ENCODE results near the gene CISH.

The CISH gene

GRCh38 chr3:50639055-50639494 lies 27.5 kb upstream of the CISH start:
- no peak for DNase-seq (ENCODE audit: low read depth)
- no peak for TF ChIP-seq CTCF (conservative IDR thresholded peaks at IDR 0.05; ENCODE audit: low read depth, low read length)
- no peak overlapping the region for H3K4me3 ChIP-seq (ENCODE audit: low read length)

GRCh38 chr3:50637945-50638344 lies 26.4 kb upstream of the CISH start:
- H3K4me3 ChIP-seq (ENCODE audit: low read length), result no peak overlapping the region
- no peak for TF ChIP-seq CTCF (conservative IDR thresholded peaks at IDR 0.05; ENCODE audit: low read depth, low read length)
- DNase-seq (ENCODE audit: low read depth), result no peak

GRCh38 chr3:50637011-50637410 lies 25.4 kb upstream of the CISH start:
- no peak overlapping the region for H3K4me3 ChIP-seq (ENCODE audit: low read length)
- no peak for DNase-seq (ENCODE audit: low read depth)
- no peak for TF ChIP-seq CTCF (conservative IDR thresholded peaks at IDR 0.05; ENCODE audit: low read depth, low read length)

- TF ChIP-seq CTCF (conservative IDR thresholded peaks at IDR 0.05; ENCODE audit: low read depth, low read length), result no peak
- no peak for DNase-seq (ENCODE audit: low read depth)
- H3K4me3 ChIP-seq (ENCODE audit: low read length), result no peak overlapping the region
Observed at GRCh38 chr3:50635066-50635465, 23.5 kb upstream of the CISH start.

GRCh38 chr3:50633230-50633790 lies 21.7 kb upstream of the CISH start:
- TF ChIP-seq CTCF (conservative IDR thresholded peaks at IDR 0.05; ENCODE audit: low read depth, low read length), result no peak
- no peak overlapping the region for H3K4me3 ChIP-seq (ENCODE audit: low read length)
- DNase-seq (ENCODE audit: low read depth), result no peak

- H3K4me3 ChIP-seq (ENCODE audit: low read length), result no peak overlapping the region
- DNase-seq (ENCODE audit: low read depth), result no peak
- TF ChIP-seq CTCF (conservative IDR thresholded peaks at IDR 0.05; ENCODE audit: low read depth, low read length), result no peak
Observed at GRCh38 chr3:50632450-50632849, 20.9 kb upstream of the CISH start.

- peak; percentile 20 for TF ChIP-seq CTCF (conservative IDR thresholded peaks at IDR 0.05; ENCODE audit: low read depth, low read length)
- DNase-seq (ENCODE audit: low read depth), result no peak
- no peak overlapping the region for H3K4me3 ChIP-seq (ENCODE audit: low read length)
Observed at GRCh38 chr3:50630877-50631276, 19.3 kb upstream of the CISH start.
